HL-60 (cell line): ENCODE data around the gene TPI1.

ENCODE experiments used
- DNase-seq, 2 experiments: peaks; one replicate each; pipeline ENCODE4 v3.0.0-alpha.2; 2010 to 2020; ENCODE audit warnings: low read depth in 1 of 2, low spot score in 1 of 2
- H3K27ac ChIP-seq: fragments of 250-450 bp; sonication (Bioruptor Pico); replicated peaks from 2 replicates; pipeline ENCODE4 v1.5.1; 2020; ENCODE audit warnings: mild to moderate bottlenecking, moderate library complexity
- H3K27me3 ChIP-seq: fragments of 250-450 bp; sonication (Bioruptor Pico); 2 replicates; pipeline ENCODE4 v1.5.1; 2021; ENCODE audit warnings: mild to moderate bottlenecking, moderate library complexity; ENCODE audit not compliant: insufficient read depth, poor library complexity, severe bottlenecking
- H3K4me3 ChIP-seq: replicated peaks from 2 replicates; pipeline ENCODE4 v1.5.1; 2011; ENCODE audit warnings: mild to moderate bottlenecking, control low read depth, low read length; ENCODE audit not compliant: insufficient read depth
- CTCF ChIP-seq: IDR thresholded peaks from one replicate; pipeline ENCODE4 v1.5.1; 2011; ENCODE audit warnings: low read length, control low read depth, inconsistent platforms; ENCODE audit not compliant: insufficient read depth
- GABPA ChIP-seq: IDR thresholded peaks from 2 replicates; pipeline ENCODE4 v1.6.1; 2012; ENCODE audit warnings: low read depth
- POLR2AphosphoS5 ChIP-seq: IDR thresholded peaks from 2 replicates; pipeline ENCODE4 v1.6.1; 2012; ENCODE audit warnings: low read depth
- REST ChIP-seq: IDR thresholded peaks from 2 replicates; pipeline ENCODE4 v1.6.1; 2012; ENCODE audit warnings: low read depth; ENCODE audit not compliant: insufficient replicate concordance
- SPI1 ChIP-seq: IDR thresholded peaks from 2 replicates; pipeline ENCODE4 v1.6.1; 2012; ENCODE audit warnings: low read depth, mild to moderate bottlenecking, borderline replicate concordance

Gene TPI1

DNA sequence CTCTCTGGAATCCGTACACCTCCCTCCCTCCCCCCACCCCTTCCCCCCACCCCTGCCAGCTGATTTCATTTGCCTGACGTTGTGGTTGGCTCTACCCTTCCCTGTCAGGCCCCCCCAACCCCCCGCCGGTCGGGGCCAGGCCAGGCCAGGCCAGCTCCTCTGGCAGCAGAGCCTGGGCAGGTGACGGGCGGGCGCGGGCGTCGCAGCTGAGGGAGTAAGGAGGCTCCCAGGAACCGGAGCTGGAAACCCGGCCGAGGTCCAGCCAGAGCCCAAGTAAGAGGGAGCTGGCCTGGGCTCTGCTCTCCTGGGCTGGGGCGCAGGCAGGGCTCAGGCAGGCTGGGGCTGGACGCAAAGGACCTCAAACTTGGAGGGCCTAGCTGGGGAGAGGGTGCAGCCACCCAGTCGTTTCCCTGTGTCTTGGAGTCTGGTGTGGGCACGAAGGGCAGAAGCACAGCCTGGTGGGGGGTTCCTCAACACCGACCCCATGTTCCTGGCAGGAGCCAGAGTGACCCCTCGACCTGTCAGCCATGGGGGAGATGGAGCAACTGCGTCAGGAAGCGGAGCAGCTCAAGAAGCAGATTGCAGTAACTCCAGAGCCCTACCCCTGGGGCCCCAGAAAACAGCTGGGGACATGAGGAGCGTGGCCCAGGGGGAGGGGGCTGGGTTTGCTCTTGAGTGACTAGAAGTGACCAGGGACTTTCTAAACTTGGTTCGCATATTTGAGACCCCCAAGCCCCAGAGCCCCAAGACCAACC lies 26.4 kb upstream of the TPI1 start, which contains the start of gene GNB3:
TSS of gene GNB3 (plus strand) at position 165 of the 755 bp plus-strand sequence. CDS start at position 528, 363 bp downstream.
- no peak for DNase-seq
- Histone ChIP-seq H3K27ac (no peak within 1 kb of the TSS), H3K27me3 (no peaks in the 10 kb centered on the region), H3K4me3 (no peak within 1 kb of the TSS)
- TF ChIP-seq CTCF (no peak), REST (no peak), POLR2AphosphoS5 (no peak), SPI1 (no peak), GABPA (no peak)

DNA sequence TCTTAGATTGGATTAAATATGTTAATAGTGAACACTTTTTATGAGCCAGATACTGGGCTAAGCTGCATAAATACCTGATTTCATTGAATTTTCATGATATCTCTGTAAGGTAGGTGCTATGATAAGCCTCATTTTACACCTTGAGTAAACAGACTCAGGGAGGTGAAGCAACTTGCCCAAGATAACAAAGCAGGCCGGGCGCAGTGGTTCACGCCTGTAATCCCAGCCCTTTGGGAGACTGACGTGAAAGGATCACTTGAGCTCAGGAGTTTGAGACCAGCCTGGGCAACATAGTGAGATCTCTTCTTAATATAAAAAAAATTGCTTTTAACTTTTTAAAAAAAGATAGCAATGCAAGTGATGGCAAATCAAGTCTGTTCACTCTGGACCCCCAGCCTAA lies 25.3 kb upstream of the TPI1 start:
- Histone ChIP-seq H3K27me3 (no peaks in the 10 kb centered on the region), H3K4me3 (no peak overlapping the region), H3K27ac (no peak overlapping the region)
- no peak for DNase-seq
- TF ChIP-seq POLR2AphosphoS5 (no peak), SPI1 (no peak), GABPA (no peak), REST (no peak), CTCF (no peak)

- Histone ChIP-seq H3K27me3 (no peaks in the 10 kb centered on the region), H3K27ac (no peak overlapping the region), H3K4me3 (no peak overlapping the region)
- no peak; the same call in 1 of the 2 replicates for TF ChIP-seq POLR2AphosphoS5
- no peak for TF ChIP-seq GABPA
- TF ChIP-seq SPI1, result no peak
- no peak for TF ChIP-seq CTCF
- no peak for TF ChIP-seq REST
- DNase-seq, result peak in 1 of 2 experiments; percentile 39
These were observed 24.0 kb upstream of the TPI1 start for GRCh38 chr12:6843118-6843902.
